H1 (cell line): ENCODE results near the gene HSF4. TPM values are rescaled to one million over a fixed set of nuclear protein-coding genes. Genes with fewer than 3 reads are reported as not detected.

Experiments
- CBX5 ChIP-seq: fragments of 300-800, 300-1000 bp; sonication (generic); IDR thresholded peaks from 2 replicates; pipeline ENCODE4 v1.7.1; 2016; ENCODE audit warnings: antibody characterized with exemption, low read length, low read depth
- CHD7 ChIP-seq: fragments of 300-600 bp; sonication (generic); IDR thresholded peaks from 2 replicates; pipeline ENCODE4 v1.7.1; 2012; ENCODE audit warnings: low read length, moderate library complexity, mild to moderate bottlenecking, inconsistent platforms; ENCODE audit not compliant: insufficient replicate concordance
- CREB1 ChIP-seq: IDR thresholded peaks from 2 replicates; pipeline ENCODE4 v1.6.1; 2012; ENCODE audit warnings: inconsistent platforms
- EGR1 ChIP-seq: IDR thresholded peaks from 2 replicates; pipeline ENCODE4 v1.6.1; 2011; ENCODE audit warnings: low read depth, low read length, borderline replicate concordance
- NANOG ChIP-seq: IDR thresholded peaks from 2 replicates; pipeline ENCODE4 v1.6.1; 2011; ENCODE audit warnings: low read length, low read depth, mild to moderate bottlenecking, inconsistent platforms; ENCODE audit not compliant: insufficient read depth, poor library complexity, severe bottlenecking
- POU5F1 ChIP-seq: IDR thresholded peaks from 2 replicates; pipeline ENCODE4 v1.6.1; 2011; ENCODE audit warnings: low read depth, mild to moderate bottlenecking, low read length, moderate library complexity
- RNF2 ChIP-seq: fragments of 200-900, 300-1000 bp; sonication (generic); IDR thresholded peaks from 2 replicates; pipeline ENCODE4 v1.7.1; 2016; ENCODE audit warnings: borderline replicate concordance, low read depth, mild to moderate bottlenecking, antibody characterized with exemption, low read length; ENCODE audit not compliant: poor library complexity, severe bottlenecking; ENCODE audit errors: missing control alignments
- SIX5 ChIP-seq: IDR thresholded peaks from 2 replicates; pipeline ENCODE4 v1.6.1; 2011; ENCODE audit warnings: mild to moderate bottlenecking, low read depth, low read length
- TCF12 ChIP-seq: IDR thresholded peaks from 2 replicates; pipeline ENCODE4 v1.6.1; 2011; ENCODE audit warnings: low read depth, mild to moderate bottlenecking, low read length
- YY1 ChIP-seq: IDR thresholded peaks from 2 replicates; pipeline ENCODE4 v1.6.1; 2011; ENCODE audit warnings: low read depth, mild to moderate bottlenecking, low read length
- polyA plus RNA-seq, 7 experiments: library from polyadenylated mRNA; depleted of rRNA in 3 of 7; stranded (reverse) in 5 of 7; unstranded in 2 of 7; fragments of >200 nt in 5 of 7; fragments of 200-250 nt in 2 of 7; gene quantifications; 1 replicate in 5 of 7; 2 replicates in 1 of 7; 4 replicates in 1 of 7; pipeline versions ENCODE4 v1.2.1 to v1.2.3, GENCODE V29; 2011 to 2013; ENCODE audit warnings: missing spikeins in 2 of 7, mixed read lengths in 2 of 7
- total RNA-seq: library from RNA; stranded (reverse); fragmentation: NEBNext Ultra II Directional; extraction: Animal tissue kit (Norgen Biotek cat#: 25700); gene quantifications from 2 replicates; pipeline ENCODE4 v1.2.1, GENCODE V29; 2021

Gene HSF4
- total and polyA plus RNA-seq, 2 of the 8 experiments (the other 6 are each of a cell fraction or from before 2014, with no cell fraction given): 0.14 TPM; not detected in 1

GRCh38 chr16:67200491-67200890, 35.9 kb downstream of the HSF4 start (continued):
- no peak for TF ChIP-seq CHD7
- no peak for TF ChIP-seq SIX5
- no peak for TF ChIP-seq EGR1
- TF ChIP-seq YY1: no peak
- no peak for TF ChIP-seq CREB1
- no peak for TF ChIP-seq CBX5
- TF ChIP-seq RNF2: no peak
- no peak for TF ChIP-seq TCF12
- TF ChIP-seq NANOG: no peak
- TF ChIP-seq POU5F1: no peak
